WTC11 (cell line): ENCODE measurements around the gene SYTL5. TPM values are rescaled to one million over a fixed set of nuclear protein-coding genes. Genes with fewer than 3 reads are reported as not detected.

Experiments used
- ATAC-seq: fragments of 200-7000 bp; cut with Tn5 transposase; 2 replicates; pipeline ENCODE4 v1.10.0; 2021; ENCODE audit warnings: mild to moderate bottlenecking, moderate library complexity
- CTCF ChIA-PET: fragments of 300-600 bp; sonication (Branson Sonifier 250); formaldehyde crosslinking; loops from one replicate; lab custom pipeline; 2021; ENCODE audit warnings: antibody characterized with exemption; lab: Charles Lee
- POLR2A ChIA-PET: fragments of 350-600 bp; sonication (Branson Sonifier 250); formaldehyde crosslinking; loops from one replicate; lab custom pipeline; 2021; ENCODE audit warnings: antibody characterized with exemption; lab: Charles Lee
- DNase-seq: peaks from one replicate; pipeline ENCODE4 v3.0.0; 2021; ENCODE audit warnings: low spot score
- H3K27ac Mint-ChIP-seq: 2 replicates; pipeline ENCODE4 v1.8.0; 2021; ENCODE audit warnings: mixed read lengths
- H3K27me3 Mint-ChIP-seq: 2 replicates; pipeline ENCODE4 v1.8.0; 2021; ENCODE audit warnings: low read depth, mild to moderate bottlenecking, moderate library complexity, mixed read lengths
- H3K36me3 Mint-ChIP-seq: 2 replicates; pipeline ENCODE4 v1.8.0; 2021; ENCODE audit warnings: mixed read lengths
- H3K4me1 Mint-ChIP-seq: 2 replicates; pipeline ENCODE4 v1.8.0; 2022; ENCODE audit warnings: mixed read lengths
- H3K4me3 Mint-ChIP-seq: 2 replicates; pipeline ENCODE4 v1.8.0; 2021; ENCODE audit warnings: mild to moderate bottlenecking, moderate library complexity, mixed read lengths
- H3K9me3 Mint-ChIP-seq: 2 replicates; pipeline ENCODE4 v1.8.0; 2021; ENCODE audit warnings: mixed read lengths
- ARID4B ChIP-seq: sonication (generic); formaldehyde crosslinking; IDR thresholded peaks from 2 replicates; pipeline ENCODE4 v1.8.0; 2023; ENCODE audit warnings: missing genetic modification reagents, mild to moderate bottlenecking, borderline replicate concordance
- ATF1 ChIP-seq: sonication (generic); formaldehyde crosslinking; IDR thresholded peaks from 2 replicates; pipeline ENCODE4 v1.8.1; 2023; ENCODE audit warnings: mild to moderate bottlenecking, moderate library complexity, missing genetic modification reagents
- CREB1 ChIP-seq: sonication (generic); formaldehyde crosslinking; IDR thresholded peaks from 2 replicates; pipeline ENCODE4 v1.8.0; 2023; ENCODE audit warnings: mild to moderate bottlenecking, missing genetic modification reagents
- CREM ChIP-seq: sonication (generic); formaldehyde crosslinking; IDR thresholded peaks from 2 replicates; pipeline ENCODE4 v1.8.1; 2022; ENCODE audit warnings: mild to moderate bottlenecking, missing genetic modification reagents, moderate library complexity
- FOXJ3 ChIP-seq: sonication (generic); formaldehyde crosslinking; IDR thresholded peaks from 2 replicates; pipeline ENCODE4 v1.9.0; 2021; ENCODE audit warnings: missing genetic modification reagents, mild to moderate bottlenecking, borderline replicate concordance
- GTF2I ChIP-seq: fragments of 250-450 bp; sonication (Bioruptor Pico); conservative IDR thresholded peaks from 2 replicates; pipeline ENCODE4 v1.4.0; 2021; ENCODE audit warnings: mild to moderate bottlenecking
- MXD4 ChIP-seq: fragments of 250-450 bp; sonication (Bioruptor Pico); IDR thresholded peaks from 2 replicates; pipeline ENCODE4 v1.8.0; 2021; ENCODE audit warnings: mild to moderate bottlenecking, moderate library complexity, borderline replicate concordance
- NFATC4 ChIP-seq: fragments of 250-450 bp; sonication (Bioruptor Pico); IDR thresholded peaks from 2 replicates; pipeline ENCODE4 v1.9.0; 2021; ENCODE audit warnings: mild to moderate bottlenecking
- NR2C2 ChIP-seq: sonication (generic); formaldehyde crosslinking; IDR thresholded peaks from 2 replicates; pipeline ENCODE4 v1.8.0; 2022; ENCODE audit warnings: mild to moderate bottlenecking, missing genetic modification reagents
- PREB ChIP-seq: sonication (generic); formaldehyde crosslinking; IDR thresholded peaks from 2 replicates; pipeline ENCODE4 v1.8.1; 2022; ENCODE audit warnings: mild to moderate bottlenecking, missing genetic modification reagents, moderate library complexity, borderline replicate concordance
- PRRX2 ChIP-seq: fragments of 250-450 bp; sonication (Bioruptor Pico); IDR thresholded peaks from 2 replicates; pipeline ENCODE4 v1.8.0; 2021; ENCODE audit warnings: mild to moderate bottlenecking
- SMAD3 ChIP-seq: sonication (generic); formaldehyde crosslinking; IDR thresholded peaks from 2 replicates; pipeline ENCODE4 v1.8.0; 2022; ENCODE audit warnings: missing genetic modification reagents, mild to moderate bottlenecking, borderline replicate concordance
- ZNF121 ChIP-seq: sonication (generic); formaldehyde crosslinking; IDR thresholded peaks from 2 replicates; pipeline ENCODE4 v1.8.0; 2023; ENCODE audit warnings: missing genetic modification reagents
- ZNF219 ChIP-seq: sonication (generic); formaldehyde crosslinking; IDR thresholded peaks from 2 replicates; pipeline ENCODE4 v1.8.0; 2023; ENCODE audit warnings: missing genetic modification reagents, mild to moderate bottlenecking, borderline replicate concordance
- ZNF317 ChIP-seq: sonication (generic); formaldehyde crosslinking; IDR thresholded peaks from 2 replicates; pipeline ENCODE4 v1.8.1; 2023; ENCODE audit warnings: low read depth, mild to moderate bottlenecking, moderate library complexity, missing genetic modification reagents, borderline replicate concordance
- ZNF396 ChIP-seq: fragments of 250-450 bp; sonication (Bioruptor Pico); IDR thresholded peaks from 2 replicates; pipeline ENCODE4 v1.8.0; 2021; ENCODE audit warnings: mild to moderate bottlenecking, moderate library complexity, borderline replicate concordance
- total RNA-seq: library from RNA; stranded (reverse); gene quantifications from 3 replicates; pipeline ENCODE4 v1.2.3, GENCODE V29; 2021

Gene SYTL5
- total RNA-seq, 1 experiment from 2014 or later = 0.26 TPM

DNA sequence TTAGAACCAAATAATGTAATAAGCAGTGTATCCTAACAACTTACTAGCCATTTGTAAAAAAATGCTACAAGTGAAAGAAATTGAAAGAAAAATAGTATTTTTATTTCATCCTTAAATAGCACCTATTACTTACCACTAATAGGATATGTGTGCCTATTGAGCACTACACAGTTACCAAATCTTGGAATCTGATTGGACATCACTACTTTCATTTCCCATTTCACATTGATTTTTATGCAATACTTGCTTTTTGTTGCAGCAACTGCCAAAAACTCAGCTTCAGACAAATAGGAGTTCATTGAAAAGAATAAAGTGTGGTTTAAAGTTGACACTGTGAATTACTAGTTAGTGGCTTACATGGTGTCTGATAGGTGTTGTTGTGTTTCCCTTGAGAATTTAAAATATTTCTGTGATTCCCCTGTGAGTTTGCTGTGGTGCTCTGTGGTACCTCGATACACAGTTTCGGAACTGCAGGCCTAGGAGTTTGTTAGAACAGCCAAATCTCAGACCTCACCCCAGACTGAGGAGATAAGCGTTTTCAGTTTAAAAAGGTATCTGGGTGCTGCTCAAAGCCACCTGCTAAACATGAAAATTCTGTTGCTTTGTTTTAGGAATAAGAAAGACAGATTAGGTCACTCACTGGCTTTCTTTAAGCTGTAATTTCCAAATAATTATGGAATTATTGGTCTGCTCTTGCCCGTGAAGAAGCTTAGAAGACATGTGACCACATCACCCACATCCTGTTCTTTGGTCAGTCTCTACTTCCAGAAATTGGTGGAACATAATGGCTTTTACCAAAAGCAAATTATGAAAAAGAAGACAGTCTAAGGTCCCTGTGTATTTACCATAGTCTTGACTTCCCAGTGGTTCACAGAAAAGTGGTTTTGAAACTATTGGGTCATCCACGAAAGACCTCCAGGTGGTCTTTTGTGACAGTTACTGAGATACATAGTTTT lies 97.8 kb downstream of the SYTL5 start (continued):
- TF ChIP-seq ZNF396 (CRISPR knock-in tag) = no peak
- TF ChIP-seq ZNF121 (CRISPR knock-in tag) = no peak
- TF ChIP-seq MXD4 = no peak

DNA sequence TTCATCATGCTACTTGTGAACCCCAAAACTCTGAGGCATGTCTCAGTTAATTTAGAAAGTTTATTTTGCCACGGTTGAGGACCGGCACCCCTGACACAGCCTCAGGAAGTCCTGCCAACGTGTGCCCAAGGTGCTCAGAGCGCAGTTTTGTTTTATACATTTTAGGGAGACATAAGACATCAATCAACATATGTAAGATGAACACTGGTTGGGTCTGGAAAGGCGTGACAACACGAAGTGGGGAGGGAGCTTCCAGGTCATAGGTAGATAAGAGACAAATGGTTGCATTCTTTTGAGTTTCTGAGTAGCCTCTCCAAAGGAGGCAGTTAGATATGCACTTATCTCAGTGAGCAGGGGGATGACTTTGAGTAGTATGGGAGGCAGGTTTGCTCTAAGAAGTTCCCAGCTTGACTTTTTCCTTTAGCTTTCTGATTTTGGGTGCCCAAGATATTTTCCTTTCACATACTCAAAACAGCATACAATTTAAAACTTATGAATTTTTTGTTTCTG lies 98.9 kb downstream of the SYTL5 start:
- peaks cover 17% of the 10 kb centered on the region for H3K4me1 Mint-ChIP-seq
- POLR2A ChIA-PET = no interaction called here

DNA sequence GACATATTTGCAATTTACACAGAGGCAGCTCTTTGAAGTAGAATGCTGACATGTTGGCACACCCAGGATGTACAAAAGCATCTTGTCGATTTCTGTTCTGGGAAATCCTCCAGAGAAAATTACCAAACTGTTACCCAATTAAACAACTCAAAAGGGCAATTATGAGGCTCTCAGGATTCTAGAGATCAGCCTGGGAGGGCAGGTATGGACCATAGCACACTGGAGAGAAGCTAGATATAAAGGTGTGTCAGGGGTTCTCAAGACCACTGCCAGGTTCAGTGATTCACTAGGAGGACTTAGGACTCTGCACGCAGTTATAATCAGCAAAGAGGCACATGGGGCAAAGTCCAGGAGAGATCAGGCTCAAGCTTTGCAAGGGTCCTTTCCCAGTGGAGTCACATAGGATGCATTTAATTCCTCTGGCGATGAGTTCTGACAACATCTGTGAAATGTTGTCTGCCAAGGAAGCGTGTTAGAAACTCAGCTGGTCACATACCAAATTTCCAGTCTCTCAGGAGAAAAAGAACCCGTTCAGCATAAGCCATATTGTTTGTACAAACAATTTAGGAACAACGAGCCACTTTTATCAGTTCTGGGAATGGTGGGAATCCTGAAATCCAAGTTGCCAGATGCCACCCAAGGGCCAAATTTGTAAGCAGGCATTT lies 100.8 kb downstream of the SYTL5 start:
- DNase-seq (no peak), ATAC-seq (no peak)
- ChIA-PET CTCF (interaction anchor here (1.6 kb wide), 1 partner anchor 59 kb away, joined by 4 read pairs; no protein-coding TSS in a partner anchor), POLR2A (no interaction called here)
- TF ChIP-seq CREM (CRISPR knock-in tag) (no peak), NR2C2 (CRISPR knock-in tag) (no peak), CREB1 (no peak), GTF2I (CRISPR knock-in tag) (no peak), ZNF317 (no peak), ATF1 (no peak), PREB (CRISPR knock-in tag) (no peak)
- Mint-ChIP-seq H3K36me3 (no peaks in the 10 kb centered on the region), H3K27me3 (peaks cover 7% of the 10 kb centered on the region; the same call in 1 of the 2 replicates), H3K4me3 (no peak overlapping the region), H3K9me3 (no peaks in the 10 kb centered on the region), H3K27ac (no peak overlapping the region), H3K4me1 (peaks cover 17% of the 10 kb centered on the region)

More for the DNA sequence above, 98.9 kb downstream of the SYTL5 start:
- H3K4me3 Mint-ChIP-seq = no peak overlapping the region
- H3K27me3 Mint-ChIP-seq = peaks cover 7% of the 10 kb centered on the region; the same call in 1 of the 2 replicates
- TF ChIP-seq ARID4B (no peak), FOXJ3 (CRISPR knock-in tag) (no peak), PRRX2 (CRISPR knock-in tag) (no peak), ZNF219 (no peak), SMAD3 (CRISPR knock-in tag) (no peak), NFATC4 (CRISPR knock-in tag) (no peak)
- H3K9me3 Mint-ChIP-seq = no peaks in the 10 kb centered on the region
- H3K27ac Mint-ChIP-seq = no peak overlapping the region
- DNase-seq (no peak), ATAC-seq (no peak)
- CTCF ChIA-PET = interaction anchor here (1.6 kb wide), 1 partner anchor 61 kb away, joined by 4 read pairs; no protein-coding TSS in a partner anchor
- H3K36me3 Mint-ChIP-seq = no peaks in the 10 kb centered on the region
